22Rv1 (cell line): ENCODE results near the gene VPS41.

ENCODE experiments used
- H3K27ac ChIP-seq: fragments of 450-650 bp; 2 replicates; pipeline ENCODE4 v1.5.1; 2017
- ZFX ChIP-seq: fragments of 450-650 bp; IDR thresholded peaks from 2 replicates; pipeline ENCODE4 v1.6.1; 2017; ENCODE audit warnings: antibody characterized with exemption, borderline replicate concordance
- TF ChIP-seq, protein P1 (sequence below): fragments of 450-650 bp; IDR thresholded peaks from 2 replicates; pipeline ENCODE4 v1.5.1; 2017; ENCODE audit warnings: mild to moderate bottlenecking

The VPS41 gene

DNA sequence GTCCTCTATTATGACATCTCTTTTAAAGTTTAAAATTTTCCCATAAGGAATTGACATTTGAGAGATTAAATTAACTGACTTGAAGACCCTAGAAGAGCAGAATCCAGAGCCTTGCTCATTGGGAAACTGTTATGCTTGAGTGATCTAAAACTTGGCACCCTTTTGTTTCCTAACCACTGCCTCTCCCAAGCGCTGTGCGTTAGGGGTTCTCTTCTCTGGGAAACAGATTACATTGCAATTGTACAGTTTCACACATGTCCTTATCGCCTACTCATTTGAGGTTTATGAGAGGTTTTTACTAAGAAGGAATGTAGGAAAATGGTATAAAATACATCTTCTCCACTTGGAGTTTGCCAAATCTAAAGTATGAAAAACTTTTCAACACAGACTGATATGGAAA is 151.1 kb downstream of the VPS41 start:
- no peak for TF ChIP-seq ZFX
- TF ChIP-seq, protein P1, sequence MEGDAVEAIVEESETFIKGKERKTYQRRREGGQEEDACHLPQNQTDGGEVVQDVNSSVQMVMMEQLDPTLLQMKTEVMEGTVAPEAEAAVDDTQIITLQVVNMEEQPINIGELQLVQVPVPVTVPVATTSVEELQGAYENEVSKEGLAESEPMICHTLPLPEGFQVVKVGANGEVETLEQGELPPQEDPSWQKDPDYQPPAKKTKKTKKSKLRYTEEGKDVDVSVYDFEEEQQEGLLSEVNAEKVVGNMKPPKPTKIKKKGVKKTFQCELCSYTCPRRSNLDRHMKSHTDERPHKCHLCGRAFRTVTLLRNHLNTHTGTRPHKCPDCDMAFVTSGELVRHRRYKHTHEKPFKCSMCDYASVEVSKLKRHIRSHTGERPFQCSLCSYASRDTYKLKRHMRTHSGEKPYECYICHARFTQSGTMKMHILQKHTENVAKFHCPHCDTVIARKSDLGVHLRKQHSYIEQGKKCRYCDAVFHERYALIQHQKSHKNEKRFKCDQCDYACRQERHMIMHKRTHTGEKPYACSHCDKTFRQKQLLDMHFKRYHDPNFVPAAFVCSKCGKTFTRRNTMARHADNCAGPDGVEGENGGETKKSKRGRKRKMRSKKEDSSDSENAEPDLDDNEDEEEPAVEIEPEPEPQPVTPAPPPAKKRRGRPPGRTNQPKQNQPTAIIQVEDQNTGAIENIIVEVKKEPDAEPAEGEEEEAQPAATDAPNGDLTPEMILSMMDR, result no peak
- no peak overlapping the region for H3K27ac ChIP-seq

DNA sequence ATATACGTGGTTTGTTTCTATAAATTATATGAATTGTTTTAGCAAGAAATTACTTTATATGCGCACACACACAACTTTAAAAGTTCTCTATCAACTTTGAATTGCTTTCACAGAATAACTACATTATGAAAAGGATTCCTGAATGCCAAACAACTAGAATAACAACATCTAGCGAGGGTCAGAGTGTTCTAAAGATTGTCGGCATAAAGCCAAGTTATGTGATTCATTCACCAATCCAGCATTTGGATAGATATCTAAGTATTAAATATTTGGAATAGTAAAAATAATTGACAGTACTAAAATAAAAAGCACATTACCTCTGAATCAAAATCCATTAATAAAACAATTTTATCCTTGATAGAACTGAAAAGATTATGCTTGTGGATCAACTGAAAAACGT is 152.5 kb downstream of the VPS41 start:
- TF ChIP-seq ZFX, result no peak
- TF ChIP-seq, protein P1, result no peak
- no peak overlapping the region for H3K27ac ChIP-seq

DNA sequence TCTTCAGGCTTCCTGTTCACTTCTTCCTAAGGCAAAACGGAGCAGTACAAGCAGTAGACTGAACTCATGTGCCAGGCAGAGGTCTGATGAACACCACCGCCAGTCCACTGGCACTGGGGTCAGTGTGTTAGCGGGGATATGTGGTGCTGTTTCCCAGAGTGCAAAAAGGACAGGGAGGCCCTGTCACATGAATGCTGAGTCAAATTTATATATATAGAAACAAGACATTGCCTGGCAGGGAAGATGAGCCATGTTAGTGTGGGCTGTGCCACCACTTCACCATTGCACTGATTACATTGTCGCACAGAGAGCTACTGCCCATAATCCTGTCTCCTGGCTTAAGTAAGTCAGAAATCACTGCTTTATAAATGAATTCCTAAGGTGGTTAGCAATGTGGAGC is 155.6 kb downstream of the VPS41 start:
- TF ChIP-seq, protein P1, result no peak
- no peak for TF ChIP-seq ZFX
- H3K27ac ChIP-seq, result no peak overlapping the region

DNA sequence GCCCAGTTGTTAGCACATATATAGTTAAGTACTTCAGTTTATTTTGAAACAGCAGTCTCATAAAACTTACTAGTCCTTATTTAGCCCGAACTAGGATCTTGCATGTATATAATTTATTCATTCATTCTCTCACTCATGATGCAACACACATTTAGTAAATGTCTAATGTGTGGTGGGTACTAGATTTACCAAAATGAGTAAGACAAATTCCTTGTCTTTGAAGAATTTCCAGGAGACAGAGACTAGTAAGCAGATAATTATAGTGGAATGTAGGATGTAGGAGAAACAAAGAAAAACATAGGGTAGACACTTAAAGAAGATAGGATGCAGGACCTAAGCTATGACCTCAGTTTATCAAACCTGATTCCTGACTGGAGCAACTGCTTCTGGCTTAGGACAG is 157.6 kb downstream of the VPS41 start:
- TF ChIP-seq, protein P1, result no peak
- H3K27ac ChIP-seq, result no peak overlapping the region

DNA sequence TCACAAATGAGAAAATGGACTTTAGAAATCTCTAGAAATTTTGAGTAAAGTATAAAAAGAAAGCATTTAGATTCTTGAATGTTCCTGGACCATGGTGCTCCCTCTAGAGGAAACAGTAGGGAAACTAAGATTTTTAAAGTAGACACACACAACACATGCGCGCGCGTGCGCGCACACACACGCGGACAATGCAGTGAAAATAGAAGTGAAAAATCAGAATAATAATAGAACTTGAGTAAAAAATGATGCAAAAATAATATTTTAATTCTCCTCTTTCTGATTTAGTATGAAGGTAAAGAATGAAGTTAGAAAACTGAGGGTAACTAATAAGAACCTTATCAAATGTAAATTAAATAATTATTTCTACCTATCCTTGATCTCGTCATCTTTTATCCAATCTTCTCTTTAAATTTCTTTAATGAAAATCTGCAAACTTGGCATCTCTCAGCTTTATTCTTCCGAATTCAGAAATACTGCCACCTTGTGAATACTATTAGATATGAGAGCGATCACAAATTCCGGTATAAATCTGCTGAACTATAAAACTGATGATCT is 160.9 kb downstream of the VPS41 start:
- no peak for TF ChIP-seq ZFX
- TF ChIP-seq, protein P1, result peak; percentile 85
- H3K27ac ChIP-seq, result no peak overlapping the region

DNA sequence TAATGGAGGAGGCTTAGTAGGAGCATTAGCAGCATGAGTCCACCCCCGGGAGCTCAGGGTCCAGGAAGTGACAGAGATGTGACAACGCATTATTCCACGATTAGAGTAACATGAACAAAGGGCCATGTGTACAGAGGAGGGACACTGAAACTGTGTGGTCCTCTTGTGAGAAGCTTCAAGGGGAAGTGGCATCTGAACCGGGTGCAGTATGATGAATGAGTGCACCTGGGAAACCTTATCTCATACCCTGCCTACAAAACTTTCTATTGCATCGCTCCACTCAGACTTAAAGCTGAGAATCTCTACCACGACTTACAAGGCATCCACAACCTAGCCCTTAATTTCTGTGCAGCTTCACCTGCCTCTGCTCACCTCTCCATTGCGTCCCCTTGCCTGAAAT is 162.6 kb downstream of the VPS41 start:
- TF ChIP-seq, protein P1, result no peak
- no peak for TF ChIP-seq ZFX

DNA sequence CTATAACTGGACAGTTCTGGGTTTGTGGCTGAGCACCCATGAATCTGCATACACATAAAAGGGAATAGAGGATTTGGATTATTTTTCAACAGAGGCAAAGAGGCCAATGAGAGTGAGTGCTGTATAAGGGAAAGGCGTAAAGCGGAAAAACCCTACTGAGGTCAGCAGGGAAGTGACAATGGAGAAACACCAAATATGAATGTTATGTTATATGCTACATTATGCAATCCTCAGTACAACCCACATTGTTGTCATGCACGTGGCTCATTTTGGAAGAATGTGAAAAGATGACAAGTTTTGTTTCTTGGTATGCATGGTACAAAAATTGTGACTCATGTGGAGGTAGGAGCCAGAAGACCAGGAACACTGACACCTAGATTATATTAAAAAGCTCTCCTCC is 164.2 kb downstream of the VPS41 start:
- TF ChIP-seq ZFX, result no peak
- TF ChIP-seq, protein P1, result no peak
- no peak overlapping the region for H3K27ac ChIP-seq

More for the DNA sequence above, 162.6 kb downstream of the VPS41 start:
- no peak overlapping the region for H3K27ac ChIP-seq
